Loucy (cell line): Measurements from ENCODE around the gene ZSCAN21.
A peak's percentile ranks its signal among the peaks of the same experiment; 100 is the strongest.

ENCODE experiments used
- H2AFZ ChIP-seq: fragments of 200-600 bp; sonication (generic); 2 replicates; pipeline ENCODE4 v1.6.0; 2016; ENCODE audit warnings: antibody characterized with exemption, mild to moderate bottlenecking, low read length, moderate library complexity
- H3F3A ChIP-seq: fragments of 200-600 bp; 2 replicates; pipeline ENCODE4 v1.6.0; 2016; ENCODE audit warnings: antibody characterized with exemption, low read depth, mild to moderate bottlenecking
- H3K27me3 ChIP-seq: fragments of 200-600 bp; sonication (generic); 2 replicates; pipeline ENCODE4 v1.6.1; 2014; ENCODE audit warnings: low read length, mild to moderate bottlenecking; ENCODE audit not compliant: insufficient read depth, poor library complexity, severe bottlenecking
- H3K36me3 ChIP-seq: fragments of 200-600 bp; sonication (generic); 2 replicates; pipeline ENCODE4 v1.6.1; 2016; ENCODE audit warnings: low read length; ENCODE audit not compliant: insufficient read depth
- H3K4me1 ChIP-seq: fragments of 200-600 bp; sonication (generic); 2 replicates; pipeline ENCODE4 v1.5.1; 2014; ENCODE audit warnings: low read length, mild to moderate bottlenecking; ENCODE audit not compliant: insufficient read depth, poor library complexity, severe bottlenecking
- H3K4me2 ChIP-seq: fragments of 200-600 bp; sonication (generic); 2 replicates; pipeline ENCODE4 v1.6.0; 2014; ENCODE audit warnings: antibody characterized with exemption, low read length, low read depth, mild to moderate bottlenecking; ENCODE audit not compliant: poor library complexity, severe bottlenecking
- H3K4me3 ChIP-seq: fragments of 200-600 bp; sonication (generic); 2 replicates; pipeline ENCODE4 v1.5.1; 2014; ENCODE audit warnings: low read length, mild to moderate bottlenecking, mixed read lengths; ENCODE audit not compliant: poor library complexity, severe bottlenecking
- H3K79me2 ChIP-seq: fragments of 200-600 bp; sonication (generic); 2 replicates; pipeline ENCODE4 v1.6.1; 2014; ENCODE audit warnings: low read length; ENCODE audit not compliant: insufficient read depth
- H3K9ac ChIP-seq: fragments of 200-600 bp; sonication (generic); 2 replicates; pipeline ENCODE4 v1.6.0; 2014; ENCODE audit warnings: mild to moderate bottlenecking, low read depth, low read length, moderate library complexity; ENCODE audit not compliant: poor library complexity, severe bottlenecking
- H3K9me2 ChIP-seq: fragments of 200-600 bp; sonication (generic); replicated peaks from 2 replicates; pipeline ENCODE4 v1.6.1; 2016; ENCODE audit warnings: low read depth, low read length, mixed read lengths
- H3K9me3 ChIP-seq: fragments of 200-600 bp; sonication (generic); 2 replicates; pipeline ENCODE4 v1.6.1; 2014; ENCODE audit warnings: mild to moderate bottlenecking, antibody characterized with exemption, low read length, low read depth; ENCODE audit not compliant: insufficient read depth
- H4K20me1 ChIP-seq: fragments of 200-600 bp; sonication (generic); 2 replicates; pipeline ENCODE4 v1.6.0; 2014; ENCODE audit warnings: antibody characterized with exemption, low read length, mild to moderate bottlenecking; ENCODE audit not compliant: insufficient read depth, poor library complexity, severe bottlenecking
- EZH2phosphoT487 ChIP-seq: fragments of 200-600 bp; IDR thresholded peaks from 2 replicates; pipeline ENCODE4 v1.6.1; 2018; ENCODE audit warnings: antibody characterized with exemption, mild to moderate bottlenecking, moderate library complexity, borderline replicate concordance
- TF ChIP-seq, protein P1 (sequence below): fragments of 200-600 bp; sonication (generic); conservative IDR thresholded peaks from 2 replicates; pipeline ENCODE4 v1.5.1; 2014; ENCODE audit warnings: mild to moderate bottlenecking, antibody characterized with exemption, low read length

The ZSCAN21 gene

GRCh38 chr7:100099452-100099851 is 49.9 kb downstream of the ZSCAN21 start:
- TF ChIP-seq, protein P1, sequence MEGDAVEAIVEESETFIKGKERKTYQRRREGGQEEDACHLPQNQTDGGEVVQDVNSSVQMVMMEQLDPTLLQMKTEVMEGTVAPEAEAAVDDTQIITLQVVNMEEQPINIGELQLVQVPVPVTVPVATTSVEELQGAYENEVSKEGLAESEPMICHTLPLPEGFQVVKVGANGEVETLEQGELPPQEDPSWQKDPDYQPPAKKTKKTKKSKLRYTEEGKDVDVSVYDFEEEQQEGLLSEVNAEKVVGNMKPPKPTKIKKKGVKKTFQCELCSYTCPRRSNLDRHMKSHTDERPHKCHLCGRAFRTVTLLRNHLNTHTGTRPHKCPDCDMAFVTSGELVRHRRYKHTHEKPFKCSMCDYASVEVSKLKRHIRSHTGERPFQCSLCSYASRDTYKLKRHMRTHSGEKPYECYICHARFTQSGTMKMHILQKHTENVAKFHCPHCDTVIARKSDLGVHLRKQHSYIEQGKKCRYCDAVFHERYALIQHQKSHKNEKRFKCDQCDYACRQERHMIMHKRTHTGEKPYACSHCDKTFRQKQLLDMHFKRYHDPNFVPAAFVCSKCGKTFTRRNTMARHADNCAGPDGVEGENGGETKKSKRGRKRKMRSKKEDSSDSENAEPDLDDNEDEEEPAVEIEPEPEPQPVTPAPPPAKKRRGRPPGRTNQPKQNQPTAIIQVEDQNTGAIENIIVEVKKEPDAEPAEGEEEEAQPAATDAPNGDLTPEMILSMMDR, result no peak
- no peak for TF ChIP-seq EZH2phosphoT487

GRCh38 chr7:100100420-100101015 is 50.9 kb downstream of the ZSCAN21 start:
- Histone ChIP-seq H3K9me2 (no peaks in the 10 kb centered on the region), H3K4me1 (peaks cover 31% of the 10 kb centered on the region), H3K79me2 (peaks cover 71% of the 10 kb centered on the region), H3K36me3 (peaks cover 47% of the 10 kb centered on the region), H2AFZ (peak overlapping the region; percentile 58), H3F3A (no peaks in the 10 kb centered on the region), H3K4me2 (peak overlapping the region; percentile 90), H3K9me3 (no peaks in the 10 kb centered on the region), H4K20me1 (peaks cover 50% of the 10 kb centered on the region), H3K9ac (peak overlapping the region; percentile 100), H3K4me3 (peak overlapping the region; percentile 98), H3K27me3 (peaks cover 9% of the 10 kb centered on the region)
- TF ChIP-seq EZH2phosphoT487, result no peak
- TF ChIP-seq, protein P1, result no peak

More at GRCh38 chr7:100099452-100099851, 49.9 kb downstream of the ZSCAN21 start:
- H3K36me3 ChIP-seq, result peaks cover 58% of the 10 kb centered on the region
- no peak overlapping the region for H2AFZ ChIP-seq
- H3K79me2 ChIP-seq, result peaks cover 82% of the 10 kb centered on the region
- H3K4me2 ChIP-seq, result peak overlapping the region; percentile 90
- no peaks in the 10 kb centered on the region for H3K9me3 ChIP-seq
- no peaks in the 10 kb centered on the region for H3K9me2 ChIP-seq
- peak overlapping the region; percentile 98 for H3K4me3 ChIP-seq
- peaks cover 31% of the 10 kb centered on the region for H3K4me1 ChIP-seq
- peak overlapping the region; percentile 100 for H3K9ac ChIP-seq
- H4K20me1 ChIP-seq, result peaks cover 60% of the 10 kb centered on the region
- 0 out of 2 replicates have a peak, but pooled peaks cover 2% of the 10 kb centered on the region for H3F3A ChIP-seq
- peaks cover 9% of the 10 kb centered on the region for H3K27me3 ChIP-seq

DNA sequence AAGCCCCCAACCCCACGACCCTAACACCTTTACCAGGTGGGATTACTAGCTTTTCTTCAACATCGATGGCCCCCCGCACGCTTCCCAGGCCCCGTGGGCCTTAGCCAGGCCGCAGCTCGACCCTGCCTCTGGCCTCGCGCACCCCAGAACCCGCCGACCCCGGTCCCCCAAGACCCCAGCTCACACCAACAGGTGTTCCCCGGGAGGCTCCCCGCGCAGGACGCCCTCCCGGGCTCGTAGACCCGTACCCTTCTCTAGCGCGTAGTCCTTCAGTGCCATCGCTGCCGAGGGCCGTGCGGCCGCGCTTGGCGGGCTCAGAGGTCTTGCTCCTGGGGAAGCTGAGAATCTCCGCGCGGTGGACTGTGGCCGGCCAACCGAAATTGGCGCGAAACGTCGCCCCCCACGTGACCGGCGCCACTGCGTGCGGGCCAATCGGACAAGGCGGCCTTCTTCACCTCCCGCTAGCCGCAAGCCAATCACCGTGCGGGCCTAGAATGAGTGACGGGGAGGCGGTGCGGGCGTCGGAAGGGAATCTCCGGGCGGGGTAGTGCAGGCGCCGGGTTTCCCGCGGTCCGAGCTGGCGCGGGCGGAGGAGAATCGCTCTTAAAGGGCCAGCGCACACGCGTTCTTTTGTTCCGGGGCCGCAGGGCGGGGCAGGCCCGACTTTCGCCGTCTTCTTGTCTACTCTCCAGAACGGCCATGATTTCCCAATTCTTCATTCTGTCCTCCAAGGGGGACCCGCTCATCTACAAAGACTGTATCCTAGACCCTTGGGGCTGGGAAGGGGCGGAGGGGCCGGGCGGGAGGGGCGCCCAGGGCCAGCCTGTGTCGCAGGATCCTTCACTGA is 51.7 kb downstream of the ZSCAN21 start, which contains the start of the genes AP4M1 and MCM7:
AP4M1 (plus strand) TSS at position 628 of the 847 bp plus-strand sequence; CDS start at position 700, 72 bp downstream.
MCM7 (minus strand) TSS at position 382 of the 847 bp plus-strand sequence; CDS start at position 279, 103 bp downstream.
- Histone ChIP-seq H3K4me3 (peak within 1 kb of the TSS; percentile 98), H3K9me3 (no peaks in the 10 kb centered on the region), H3K27me3 (peaks cover 9% of the 10 kb centered on the region), H3K9me2 (no peaks in the 10 kb centered on the region), H3K4me1 (peaks cover 31% of the 10 kb centered on the region), H3K36me3 (peaks cover 40% of the 10 kb centered on the region), H3F3A (no peaks in the 10 kb centered on the region), H4K20me1 (peaks cover 43% of the 10 kb centered on the region), H3K9ac (peak within 1 kb of the TSS; percentile 100), H3K4me2 (peak within 1 kb of the TSS; percentile 98), H2AFZ (peak within 1 kb of the TSS; percentile 61), H3K79me2 (peaks cover 64% of the 10 kb centered on the region)
- TF ChIP-seq, protein P1, result no peak
- TF ChIP-seq EZH2phosphoT487, result no peak
